Natural killer cell treated with Interleukin-12 subunit alpha and Interleukin-12 subunit beta and Interleukin-15 and Interleukin-18, amount 100 ng/mL, for 72 hours (primary cell): ENCODE measurements around the gene FAM90A1. TPM values are rescaled to one million over a fixed set of nuclear protein-coding genes. Genes with fewer than 3 reads are reported as not detected.
"Not testable (repeated sequence)": the region's sequence is repeated elsewhere in the genome, so short reads cannot be mapped to it uniquely, and the experiment has no call there.

Source experiments
- ATAC-seq, 2 donors: fragments of 150-1000 bp; cut with Tn5 transposase in 1 of 2; sonication (Bioruptor Pico), chemical (Tn5 transposase) in 1 of 2; 2 replicates each; pipeline ENCODE4 v1.10.0; 2021
- DNase-seq: peaks from one replicate; pipeline ENCODE4 v3.0.0; 2022; ENCODE audit warnings: low spot score
- H3K27ac Mint-ChIP-seq, 2 donors: 1 replicate in 1 of 2; 2 replicates in 1 of 2; pipeline ENCODE4 v1.8.0; 2022; ENCODE audit warnings: mixed read lengths in 2 of 2, mild to moderate bottlenecking in 1 of 2, moderate library complexity in 1 of 2
- H3K27me3 Mint-ChIP-seq, 2 donors: 1 replicate in 1 of 2; 2 replicates in 1 of 2; pipeline ENCODE4 v1.8.0; 2022; ENCODE audit warnings: mixed read lengths in 2 of 2
- H3K36me3 Mint-ChIP-seq: one replicate; pipeline ENCODE4 v1.8.0; 2022; ENCODE audit warnings: mixed read lengths
- H3K4me1 Mint-ChIP-seq, 2 donors: 1 replicate in 1 of 2; 2 replicates in 1 of 2; pipeline ENCODE4 v1.8.0; 2022; ENCODE audit warnings: low read depth in 2 of 2, mixed read lengths in 2 of 2, mild to moderate bottlenecking in 1 of 2
- H3K4me3 Mint-ChIP-seq: one replicate; pipeline ENCODE4 v1.8.0; 2022; ENCODE audit warnings: mixed read lengths
- H3K9me3 Mint-ChIP-seq: 2 replicates; pipeline ENCODE4 v1.8.0; 2022; ENCODE audit warnings: mixed read lengths
- total RNA-seq, 2 donors: library from RNA; stranded (reverse); gene quantifications; one replicate each; pipeline ENCODE4 v1.2.3, GENCODE V29; 2022

The FAM90A1 gene
- total RNA-seq, 2 donors from 2014 or later, result 0.36 TPM; not detected in 1

GRCh38 chr12:8226355-8226754 lies 1.1 kb downstream of the FAM90A1 start:
- ATAC-seq, result no peak
- peaks cover 0 to 5% of the 10 kb centered on the region in 2 donors for H3K27me3 Mint-ChIP-seq
- H3K36me3 Mint-ChIP-seq, result no peaks in the 10 kb centered on the region
- no peaks in the 10 kb centered on the region for H3K9me3 Mint-ChIP-seq
- no peak for DNase-seq
- no peak overlapping the region for H3K4me3 Mint-ChIP-seq
- H3K4me1 Mint-ChIP-seq, result peaks cover 0 to 12% of the 10 kb centered on the region in 2 donors
- peak overlapping the region in 1 of 2 donors; percentile 60 for H3K27ac Mint-ChIP-seq

- H3K4me1 Mint-ChIP-seq, H3K36me3 Mint-ChIP-seq, H3K27ac Mint-ChIP-seq, ATAC-seq, H3K27me3 Mint-ChIP-seq, DNase-seq, H3K4me3 Mint-ChIP-seq, H3K9me3 Mint-ChIP-seq: not testable (repeated sequence)
Measured at GRCh38 chr12:8224782-8225181, 2.6 kb downstream of the FAM90A1 start.

GRCh38 chr12:8223646-8224045 lies 3.8 kb downstream of the FAM90A1 start:
- H3K27ac Mint-ChIP-seq, H3K4me1 Mint-ChIP-seq, H3K4me3 Mint-ChIP-seq, H3K36me3 Mint-ChIP-seq, H3K27me3 Mint-ChIP-seq, ATAC-seq, H3K9me3 Mint-ChIP-seq, DNase-seq: not testable (repeated sequence)

- ATAC-seq, H3K27ac Mint-ChIP-seq, H3K9me3 Mint-ChIP-seq, H3K27me3 Mint-ChIP-seq, H3K36me3 Mint-ChIP-seq, H3K4me3 Mint-ChIP-seq, DNase-seq, H3K4me1 Mint-ChIP-seq: not testable (repeated sequence)
Measured at GRCh38 chr12:8222303-8222702, 5.1 kb downstream of the FAM90A1 start.

DNA sequence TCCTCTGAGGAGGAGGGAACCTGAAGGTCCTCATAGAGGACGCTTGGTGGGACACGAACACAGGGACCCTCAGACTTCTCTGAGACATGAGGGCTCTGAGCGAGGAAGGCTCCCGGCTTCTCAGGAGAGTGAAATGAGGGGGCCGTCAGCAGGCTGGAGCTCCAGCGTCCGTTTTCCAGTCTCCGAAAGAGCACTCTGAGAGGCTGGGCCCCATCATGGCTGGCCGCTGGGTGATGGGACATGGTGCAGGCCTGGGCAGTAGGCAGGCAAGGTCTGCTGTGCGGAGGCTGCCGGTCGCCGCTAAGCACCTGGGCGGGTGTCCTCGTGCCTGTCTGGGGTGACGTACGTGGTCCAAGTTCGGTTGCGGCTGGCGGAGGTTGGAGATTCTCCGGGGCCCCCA lies 5.6 kb downstream of the FAM90A1 start:
- not testable (repeated sequence) for H3K36me3 Mint-ChIP-seq, DNase-seq, H3K4me1 Mint-ChIP-seq, ATAC-seq, H3K4me3 Mint-ChIP-seq, H3K9me3 Mint-ChIP-seq, H3K27ac Mint-ChIP-seq, H3K27me3 Mint-ChIP-seq

GRCh38 chr12:8221375-8221774 lies 6.0 kb downstream of the FAM90A1 start:
- ATAC-seq, H3K27ac Mint-ChIP-seq, H3K4me1 Mint-ChIP-seq, H3K36me3 Mint-ChIP-seq, H3K4me3 Mint-ChIP-seq, H3K27me3 Mint-ChIP-seq, H3K9me3 Mint-ChIP-seq, DNase-seq: not testable (repeated sequence)

GRCh38 chr12:8218711-8219382 lies 8.6 kb downstream of the FAM90A1 start:
- not testable (repeated sequence) for H3K4me3 Mint-ChIP-seq, H3K4me1 Mint-ChIP-seq, DNase-seq, H3K27ac Mint-ChIP-seq, H3K36me3 Mint-ChIP-seq, H3K9me3 Mint-ChIP-seq, ATAC-seq, H3K27me3 Mint-ChIP-seq

GRCh38 chr12:8197685-8198308 lies 29.6 kb downstream of the FAM90A1 start:
- not testable (repeated sequence) for H3K4me1 Mint-ChIP-seq, H3K27me3 Mint-ChIP-seq, H3K9me3 Mint-ChIP-seq, H3K27ac Mint-ChIP-seq, H3K4me3 Mint-ChIP-seq, DNase-seq, ATAC-seq, H3K36me3 Mint-ChIP-seq

DNA sequence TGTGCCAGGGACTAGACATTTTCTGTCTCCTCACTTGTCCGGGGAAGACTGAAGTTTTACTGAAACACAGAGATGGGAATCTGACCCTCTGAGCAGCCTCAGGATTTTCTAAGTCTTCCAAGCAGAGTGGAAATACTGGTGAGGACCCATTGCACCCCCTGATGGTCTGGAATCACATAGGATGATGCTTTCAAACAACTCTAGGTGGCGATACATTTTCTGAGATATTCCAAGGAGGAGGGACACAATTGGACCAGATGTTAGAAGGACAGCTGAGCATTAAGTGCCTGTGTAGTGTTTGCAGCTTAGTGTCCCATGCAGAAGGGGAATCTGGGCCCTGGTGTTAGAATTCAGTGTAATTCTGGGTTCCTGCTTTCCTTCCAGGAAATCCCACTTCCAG lies 39.3 kb downstream of the FAM90A1 start:
- not testable (repeated sequence) for DNase-seq, ATAC-seq, H3K9me3 Mint-ChIP-seq, H3K4me3 Mint-ChIP-seq, H3K27ac Mint-ChIP-seq, H3K36me3 Mint-ChIP-seq, H3K4me1 Mint-ChIP-seq, H3K27me3 Mint-ChIP-seq

- DNase-seq, H3K4me3 Mint-ChIP-seq, H3K36me3 Mint-ChIP-seq, ATAC-seq, H3K9me3 Mint-ChIP-seq, H3K27me3 Mint-ChIP-seq, H3K27ac Mint-ChIP-seq: not testable (repeated sequence)
- H3K4me1 Mint-ChIP-seq, result peaks cover 9 to 12% of the 10 kb centered on the region in 2 donors
Measured at GRCh38 chr12:8184206-8184605, 43.2 kb downstream of the FAM90A1 start.

DNA sequence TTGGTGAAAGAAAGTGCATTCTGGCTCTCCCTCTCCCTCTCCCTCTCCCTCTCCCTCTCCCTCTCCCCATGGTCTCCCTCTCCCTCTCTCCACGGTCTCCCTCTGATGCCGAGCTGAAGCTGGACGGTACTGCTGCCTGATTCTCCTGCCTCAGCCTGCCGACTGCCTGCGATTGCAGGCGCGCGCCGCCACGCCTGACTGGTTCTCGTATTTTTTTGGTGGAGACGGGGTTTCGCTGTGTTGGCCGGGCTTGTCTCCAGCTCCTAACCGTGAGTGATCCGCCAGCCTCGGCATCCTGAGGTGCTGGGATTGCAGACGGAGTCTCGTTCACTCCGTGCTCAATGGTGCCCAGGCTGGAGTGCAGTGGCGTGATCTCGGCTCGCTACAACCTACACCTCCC lies 44.1 kb downstream of the FAM90A1 start:
- H3K4me3 Mint-ChIP-seq, H3K36me3 Mint-ChIP-seq, DNase-seq, H3K27ac Mint-ChIP-seq, H3K27me3 Mint-ChIP-seq, ATAC-seq, H3K9me3 Mint-ChIP-seq: not testable (repeated sequence)
- H3K4me1 Mint-ChIP-seq, result peaks cover 9 to 12% of the 10 kb centered on the region in 2 donors

GRCh38 chr12:8182923-8183322 lies 44.5 kb downstream of the FAM90A1 start:
- not testable (repeated sequence) for H3K4me3 Mint-ChIP-seq, H3K27ac Mint-ChIP-seq, ATAC-seq, H3K27me3 Mint-ChIP-seq, DNase-seq, H3K9me3 Mint-ChIP-seq, H3K36me3 Mint-ChIP-seq
- H3K4me1 Mint-ChIP-seq, result peaks cover 9 to 12% of the 10 kb centered on the region in 2 donors

DNA sequence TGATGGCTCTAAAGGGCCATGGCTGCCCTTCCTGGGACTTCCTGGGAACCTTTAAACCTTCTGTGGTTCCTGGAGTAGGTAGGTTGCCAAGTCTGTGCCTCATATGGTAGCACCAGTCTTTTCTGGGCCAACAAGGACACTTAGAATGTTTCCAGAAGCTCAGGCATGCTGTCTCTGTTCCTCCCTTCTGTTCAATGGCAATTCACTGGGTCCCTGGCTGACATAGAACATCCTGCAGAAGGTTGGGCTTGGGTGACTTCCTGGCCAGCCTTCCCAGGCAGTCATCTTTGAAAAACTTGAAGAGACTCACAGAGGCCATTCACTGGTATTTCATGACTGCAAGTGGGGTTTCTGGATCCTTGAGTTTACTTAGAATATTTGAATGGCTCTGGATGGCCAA lies 46.1 kb downstream of the FAM90A1 start:
- ATAC-seq, result not testable (repeated sequence)
- peak overlapping the region; percentile 52 to 59 for H3K27ac Mint-ChIP-seq

DNA sequence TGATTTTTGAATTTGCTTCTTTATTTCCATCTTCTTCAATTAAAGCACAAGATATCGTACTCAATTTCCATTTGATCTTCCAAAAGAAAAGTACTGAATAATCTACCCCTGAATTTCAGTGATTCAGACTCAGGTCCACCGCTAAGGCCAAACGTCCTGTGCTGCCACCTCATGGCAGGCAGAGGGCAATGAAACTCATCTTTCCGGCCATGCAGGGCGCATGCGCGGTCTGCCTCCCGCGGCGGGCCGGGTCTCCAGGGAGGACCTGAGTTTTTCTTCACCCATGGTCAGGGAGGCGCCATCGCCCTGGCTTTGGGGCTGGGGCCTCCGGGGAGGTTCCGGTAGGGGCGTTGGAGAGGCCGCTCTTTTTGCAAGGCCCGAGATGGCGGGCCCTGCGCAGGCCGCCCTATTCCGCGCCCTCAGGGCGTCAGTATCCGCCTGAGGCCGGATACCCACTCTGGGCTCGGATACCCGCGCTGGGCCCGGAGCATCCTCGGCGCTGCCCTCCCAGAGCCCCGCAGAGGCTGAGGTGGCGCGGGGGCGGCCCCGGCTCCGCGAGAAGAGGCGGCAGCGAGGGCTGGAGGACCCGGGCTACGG lies 47.3 kb downstream of the FAM90A1 start:
- Mint-ChIP-seq H3K27ac (peak overlapping the region; percentile 52 to 74), H3K4me1 (peaks cover 9 to 12% of the 10 kb centered on the region in 2 donors), H3K4me3 (peak overlapping the region; percentile 76)
- not testable (repeated sequence) for H3K9me3 Mint-ChIP-seq, H3K36me3 Mint-ChIP-seq, H3K27me3 Mint-ChIP-seq
- ATAC-seq (peak; percentile 89 to 91), DNase-seq (peak; percentile 77)

More for the DNA sequence above, 46.1 kb downstream of the FAM90A1 start:
- H3K9me3 Mint-ChIP-seq, DNase-seq, H3K36me3 Mint-ChIP-seq, H3K27me3 Mint-ChIP-seq: not testable (repeated sequence)
- peak overlapping the region; percentile 78 for H3K4me3 Mint-ChIP-seq
- peaks cover 9 to 12% of the 10 kb centered on the region in 2 donors for H3K4me1 Mint-ChIP-seq
